ENCODE results near the gene BPIFB3.

The BPIFB3 gene

GRCh38 chr20:33059136-33059535 lies 5.4 kb downstream of the BPIFB3 start:
- no peak for TF ChIP-seq CTCF (IDR thresholded peaks at IDR 0.05)

GRCh38 chr20:33059741-33060390 lies 6.2 kb downstream of the BPIFB3 start:
- TF ChIP-seq CTCF (IDR thresholded peaks at IDR 0.05) = no peak

- no peak for TF ChIP-seq CTCF (IDR thresholded peaks at IDR 0.05)
These were observed 7.9 kb downstream of the BPIFB3 start for GRCh38 chr20:33061658-33062028.

- TF ChIP-seq CTCF (IDR thresholded peaks at IDR 0.05) = no peak
These were observed 8.6 kb downstream of the BPIFB3 start for GRCh38 chr20:33062105-33062824.

- TF ChIP-seq CTCF (IDR thresholded peaks at IDR 0.05) = no peak
These were observed 9.1 kb downstream of the BPIFB3 start for GRCh38 chr20:33062825-33063149.

GRCh38 chr20:33063271-33063670 lies 9.6 kb downstream of the BPIFB3 start:
- no peak for TF ChIP-seq CTCF (IDR thresholded peaks at IDR 0.05)

GRCh38 chr20:33064572-33065287 lies 11.0 kb downstream of the BPIFB3 start:
- no peak for TF ChIP-seq CTCF (IDR thresholded peaks at IDR 0.05)
